Fibroblast of lung (primary cell): ENCODE measurements around the gene DSCAML1.

ENCODE experiments used
- EZH2 ChIP-seq: IDR thresholded peaks from 2 replicates; pipeline ENCODE4 v1.5.1; 2012; ENCODE audit warnings: low read length, control low read depth, mild to moderate bottlenecking; ENCODE audit errors: missing control alignments
- TF ChIP-seq, protein P1 (sequence below), 2 donors: IDR thresholded peaks in 1 of 2; conservative IDR thresholded peaks in 1 of 2; 1 replicate in 1 of 2; 2 replicates in 1 of 2; pipeline ENCODE4 v1.5.1; 2011 to 2012; ENCODE audit warnings: low read length in 2 of 2, control low read depth in 1 of 2, inconsistent platforms in 1 of 2, low read depth in 1 of 2, mild to moderate bottlenecking in 1 of 2

DNA sequence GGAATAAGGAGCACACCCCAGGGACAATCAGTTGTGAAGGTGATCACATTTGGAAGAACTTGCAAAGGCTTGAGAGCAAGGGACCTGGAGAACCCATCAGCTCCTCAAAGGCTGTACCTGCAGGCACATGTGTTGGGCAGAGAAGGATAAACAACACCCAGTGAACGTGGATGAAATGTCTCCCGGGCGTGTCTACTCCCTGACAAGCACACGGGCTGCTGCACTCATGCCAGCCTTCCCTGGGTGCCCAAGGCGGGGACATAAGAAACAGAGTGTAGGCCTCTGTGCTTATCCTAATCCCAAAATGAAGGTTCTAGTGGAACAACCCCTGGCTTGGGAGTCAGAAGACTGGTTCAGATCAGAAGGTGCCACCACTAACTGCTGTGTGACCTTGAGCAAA lies 46.7 kb downstream of the DSCAML1 start:
- TF ChIP-seq, protein P1, sequence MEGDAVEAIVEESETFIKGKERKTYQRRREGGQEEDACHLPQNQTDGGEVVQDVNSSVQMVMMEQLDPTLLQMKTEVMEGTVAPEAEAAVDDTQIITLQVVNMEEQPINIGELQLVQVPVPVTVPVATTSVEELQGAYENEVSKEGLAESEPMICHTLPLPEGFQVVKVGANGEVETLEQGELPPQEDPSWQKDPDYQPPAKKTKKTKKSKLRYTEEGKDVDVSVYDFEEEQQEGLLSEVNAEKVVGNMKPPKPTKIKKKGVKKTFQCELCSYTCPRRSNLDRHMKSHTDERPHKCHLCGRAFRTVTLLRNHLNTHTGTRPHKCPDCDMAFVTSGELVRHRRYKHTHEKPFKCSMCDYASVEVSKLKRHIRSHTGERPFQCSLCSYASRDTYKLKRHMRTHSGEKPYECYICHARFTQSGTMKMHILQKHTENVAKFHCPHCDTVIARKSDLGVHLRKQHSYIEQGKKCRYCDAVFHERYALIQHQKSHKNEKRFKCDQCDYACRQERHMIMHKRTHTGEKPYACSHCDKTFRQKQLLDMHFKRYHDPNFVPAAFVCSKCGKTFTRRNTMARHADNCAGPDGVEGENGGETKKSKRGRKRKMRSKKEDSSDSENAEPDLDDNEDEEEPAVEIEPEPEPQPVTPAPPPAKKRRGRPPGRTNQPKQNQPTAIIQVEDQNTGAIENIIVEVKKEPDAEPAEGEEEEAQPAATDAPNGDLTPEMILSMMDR (conservative IDR thresholded peaks at IDR 0.05 in 1 of 2, IDR thresholded peaks at IDR 0.05 in 1 of 2; ENCODE audit: low read depth in 1 of 2, low read length in 2 of 2): no peak
- no peak for TF ChIP-seq EZH2
